Activated effector memory CD4-positive, alpha-beta T cell treated with anti-CD3 and anti-CD28 coated beads, Interleukin-2, amount 50 U/mL, for 16 hours (primary cell): ENCODE results near the gene ACTR1A.
A peak's percentile ranks its signal among the peaks of the same experiment; 100 is the strongest.

Source experiments
- DNase-seq: peaks from one replicate; pipeline ENCODE4 v3.0.0-alpha.2; 2020

ACTR1A gene

GRCh38 chr10:102514487-102515311 is 12.2 kb upstream of the ACTR1A start:
- peak; percentile 10 for DNase-seq

GRCh38 chr10:102511583-102512274 is 9.2 kb upstream of the ACTR1A start:
- peak; percentile 49 for DNase-seq

GRCh38 chr10:102509387-102509786 is 6.9 kb upstream of the ACTR1A start:
- DNase-seq, result no peak

GRCh38 chr10:102508506-102508905 is 6.0 kb upstream of the ACTR1A start:
- DNase-seq, result no peak

- no peak for DNase-seq
Measured at GRCh38 chr10:102507521-102507920, 5.0 kb upstream of the ACTR1A start.

- DNase-seq, result peak; percentile 62
Measured at GRCh38 chr10:102505462-102506115, 3.1 kb upstream of the ACTR1A start.

- DNase-seq, result peak; percentile 48
Measured at GRCh38 chr10:102504976-102505300, 2.4 kb upstream of the ACTR1A start.

GRCh38 chr10:102504179-102504975 is 1.9 kb upstream of the ACTR1A start:
- DNase-seq, result peak; percentile 75

GRCh38 chr10:102503264-102504178 is 1.0 kb upstream of the ACTR1A start, which contains the start of gene SUFU:
SUFU (plus strand) TSS chr10:102503972; CDS start chr10:102504153, 181 bp downstream.
- DNase-seq, result peak; percentile 99

GRCh38 chr10:102502029-102502336 is 529 bp downstream of the ACTR1A start:
- DNase-seq, result peak; percentile 99

GRCh38 chr10:102501201-102502028 is 1.1 kb downstream of the ACTR1A start:
- DNase-seq, result no peak

GRCh38 chr10:102500686-102501085 is 1.8 kb downstream of the ACTR1A start:
- peak; percentile 57 for DNase-seq

- DNase-seq, result no peak
Measured at GRCh38 chr10:102499356-102499755, 3.2 kb downstream of the ACTR1A start.

GRCh38 chr10:102497545-102497944 is 5.0 kb downstream of the ACTR1A start:
- peak; percentile 30 for DNase-seq

GRCh38 chr10:102493771-102494170 is 8.7 kb downstream of the ACTR1A start:
- DNase-seq, result no peak

GRCh38 chr10:102492983-102493382 is 9.5 kb downstream of the ACTR1A start:
- DNase-seq, result no peak

GRCh38 chr10:102492344-102492939 is 10.1 kb downstream of the ACTR1A start:
- no peak for DNase-seq

- DNase-seq, result no peak
Measured at GRCh38 chr10:102491136-102491535, 11.4 kb downstream of the ACTR1A start.

- DNase-seq, result no peak
Measured at GRCh38 chr10:102485093-102485784, 17.3 kb downstream of the ACTR1A start.

- no peak for DNase-seq
Measured at GRCh38 chr10:102484021-102484420, 18.5 kb downstream of the ACTR1A start.
